Cardiac septum (tissue), 1 donor: ENCODE data around the gene STRN3. TPM values are rescaled to one million over a fixed set of nuclear protein-coding genes. Genes with fewer than 3 reads are reported as not detected.
"Not testable (repeated sequence)": the region's sequence is repeated elsewhere in the genome, so short reads cannot be mapped to it uniquely, and the experiment has no call there.

Experiments
- DNase-seq: peaks from one replicate; pipeline ENCODE4 v3.0.0-alpha.2; 2020; ENCODE audit warnings: low spot score
- intact Hi-C: fragments of 100-400 bp; cut with DNase I; formaldehyde crosslinking; loops from one replicate; pipeline ENCODE4 v1.14.0; 2022
- total RNA-seq: library from RNA; stranded (reverse); fragmentation: NEBNext Ultra II Directional; extraction: Animal tissue kit (Norgen Biotek cat#: 25700); gene quantifications from one replicate; pipeline ENCODE4 v1.2.1, GENCODE V29; 2021
- donor health status: DM: no; HTN: no; CAD: no.

STRN3 gene
- total RNA-seq, 1 donor from 2014 or later, result 55.0 TPM

GRCh38 chr14:30980980-30981379, 45.2 kb downstream of the STRN3 start:
- intact Hi-C loops, result loop anchor here (2.0 kb wide), 1 partner anchor 102 kb away; no protein-coding TSS in a partner anchor

GRCh38 chr14:30980106-30980704, 46.0 kb downstream of the STRN3 start:
- not testable (repeated sequence) for DNase-seq

More at GRCh38 chr14:30980980-30981379, 45.2 kb downstream of the STRN3 start:
- DNase-seq, result no peak

DNA sequence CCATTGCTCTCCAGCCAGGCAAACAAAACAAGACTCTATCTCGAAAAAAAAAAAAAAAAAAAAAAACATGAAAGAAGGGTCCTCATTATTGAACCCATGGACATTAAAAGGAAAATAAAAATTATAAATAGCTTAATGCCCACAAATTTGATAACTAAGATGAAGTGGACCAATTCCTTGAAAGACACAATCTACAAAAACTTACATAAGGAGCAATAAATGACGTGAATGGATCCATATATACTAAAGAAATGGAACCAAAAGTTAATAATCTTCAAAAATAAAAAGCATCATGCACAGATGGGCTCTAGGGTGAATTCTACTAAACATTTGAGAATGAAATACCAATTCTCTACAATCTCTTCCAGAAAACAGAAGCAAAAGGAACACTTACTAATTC, 48.4 kb downstream of the STRN3 start:
- intact Hi-C loops, result no loop called here
- DNase-seq, result no peak

More at GRCh38 chr14:30980106-30980704, 46.0 kb downstream of the STRN3 start:
- intact Hi-C loops, result loop anchor here (2.0 kb wide), 1 partner anchor 103 kb away; no protein-coding TSS in a partner anchor

DNA sequence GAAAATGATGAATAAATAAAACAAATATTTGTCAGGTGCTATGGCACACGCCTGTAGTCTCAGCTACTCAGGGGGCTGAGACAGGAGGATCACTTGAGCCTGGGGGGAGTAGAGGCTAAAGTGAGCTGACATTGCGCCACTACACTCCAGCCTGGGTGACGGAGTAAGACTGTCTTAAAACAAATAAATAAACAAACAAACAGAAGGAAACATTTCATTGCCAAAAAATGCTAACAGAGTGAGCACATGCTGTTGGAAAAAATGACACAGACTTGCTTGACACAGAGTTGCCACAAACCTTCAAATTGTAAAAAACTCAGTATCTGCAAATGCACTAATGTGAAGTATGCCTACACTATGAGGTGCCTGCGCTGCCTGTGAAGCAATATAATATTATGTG, 51.6 kb downstream of the STRN3 start:
- intact Hi-C loops, result no loop called here
- DNase-seq, result no peak

- no peak for DNase-seq
- intact Hi-C loops, result no loop called here
These were observed 53.1 kb downstream of the STRN3 start for GRCh38 chr14:30972882-30973582.

GRCh38 chr14:30972036-30972732, 54.0 kb downstream of the STRN3 start:
- DNase-seq, intact Hi-C loops: not testable (repeated sequence)

GRCh38 chr14:30971586-30971985, 54.6 kb downstream of the STRN3 start:
- no peak for DNase-seq
- intact Hi-C loops, result no loop called here

GRCh38 chr14:30969796-30970195, 56.4 kb downstream of the STRN3 start:
- intact Hi-C loops, DNase-seq: not testable (repeated sequence)

- intact Hi-C loops, result not testable (repeated sequence)
These were observed 58.6 kb downstream of the STRN3 start for GRCh38 chr14:30967364-30968098.

DNA sequence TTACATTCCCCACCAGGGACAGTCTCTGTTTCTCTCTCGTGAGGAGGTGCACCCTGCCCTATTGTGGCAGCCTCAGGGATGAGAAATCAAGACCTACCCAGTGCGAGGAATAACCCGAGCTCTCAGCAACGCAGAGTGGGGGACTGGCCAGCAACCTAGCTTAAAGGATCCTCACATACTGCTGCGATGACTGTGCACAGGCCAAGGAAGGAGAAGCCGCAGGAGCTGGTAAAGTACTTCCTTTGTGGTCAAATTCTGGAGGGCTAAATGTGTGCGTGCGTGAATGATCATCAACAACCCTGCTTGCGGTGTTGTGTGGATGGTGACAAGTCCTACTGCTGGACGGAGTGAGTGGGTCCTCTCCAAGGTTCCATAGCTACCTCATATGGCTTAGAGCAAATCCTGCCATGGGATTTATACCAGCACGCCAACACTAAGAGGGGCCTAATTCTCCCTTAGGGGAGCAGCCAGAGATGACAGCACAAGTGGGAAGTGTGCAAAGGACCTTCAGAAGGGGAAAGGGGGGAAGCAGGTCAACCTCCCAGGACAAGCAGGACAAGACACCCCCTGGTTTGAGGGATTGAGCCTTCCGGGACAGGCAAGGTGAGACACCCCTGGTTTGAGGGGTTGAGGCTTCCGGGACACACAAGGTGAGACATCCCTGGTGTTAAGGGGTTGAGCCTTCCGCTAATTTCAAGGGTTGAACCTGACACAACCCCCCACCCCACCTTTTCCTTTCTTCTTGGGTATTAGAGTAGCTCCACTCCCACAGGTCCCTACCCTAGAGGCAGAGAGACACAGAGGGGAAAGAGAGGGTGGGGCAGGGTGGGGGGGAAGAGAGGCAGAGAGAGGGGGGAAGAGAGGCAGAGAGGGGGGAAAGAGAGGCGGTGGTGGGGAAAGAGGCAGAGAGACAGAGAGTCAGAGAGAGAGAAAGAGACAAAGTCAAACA, 59.5 kb downstream of the STRN3 start:
- DNase-seq, result no peak
- intact Hi-C loops, result no loop called here

More at GRCh38 chr14:30967364-30968098, 58.6 kb downstream of the STRN3 start:
- not testable (repeated sequence) for DNase-seq

DNA sequence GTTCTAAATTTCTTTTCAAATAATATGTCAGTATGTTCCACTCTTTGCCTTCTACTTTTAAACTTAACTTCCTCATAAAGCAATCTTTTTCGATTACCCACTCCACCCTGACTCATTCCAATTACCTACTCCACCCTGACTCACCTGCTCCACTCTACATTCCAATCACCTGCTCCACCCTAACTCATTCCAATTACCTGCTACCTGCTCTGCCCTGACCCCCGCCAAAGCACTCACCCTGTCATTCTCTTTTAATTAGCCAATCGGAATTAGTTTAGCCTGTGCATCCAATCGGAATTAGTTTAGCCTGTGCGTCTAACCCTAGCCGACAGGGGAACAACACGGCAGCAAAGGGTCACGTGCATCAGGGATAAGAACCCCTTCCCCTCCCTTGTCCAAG, 60.3 kb downstream of the STRN3 start:
- intact Hi-C loops, result not testable (repeated sequence)

GRCh38 chr14:30962537-30962936, 63.6 kb downstream of the STRN3 start:
- intact Hi-C loops, DNase-seq: not testable (repeated sequence)

More for the DNA sequence above, 60.3 kb downstream of the STRN3 start:
- DNase-seq, result not testable (repeated sequence)

DNA sequence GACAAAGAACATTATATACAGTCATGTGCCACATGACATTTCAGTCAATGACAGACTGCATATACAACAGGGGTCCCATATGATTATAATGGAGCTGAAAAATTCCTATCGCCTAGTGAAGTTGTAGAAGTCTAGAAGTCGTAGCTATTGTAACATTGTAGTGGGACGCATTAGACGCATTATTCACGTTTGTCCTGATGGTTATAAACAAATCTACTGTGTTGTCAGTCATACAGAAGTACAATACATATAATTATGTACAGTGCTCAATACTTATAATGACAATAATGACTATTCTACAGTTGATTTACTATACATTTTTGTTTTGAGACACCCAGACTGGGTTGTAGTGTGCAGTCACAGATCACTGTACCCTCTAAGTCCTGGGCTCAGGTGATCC, 64.8 kb downstream of the STRN3 start:
- intact Hi-C loops, result no loop called here

GRCh38 chr14:30960216-30960615, 66.0 kb downstream of the STRN3 start:
- no peak for DNase-seq
- intact Hi-C loops, result no loop called here

More for the DNA sequence above, 64.8 kb downstream of the STRN3 start:
- DNase-seq, result no peak

DNA sequence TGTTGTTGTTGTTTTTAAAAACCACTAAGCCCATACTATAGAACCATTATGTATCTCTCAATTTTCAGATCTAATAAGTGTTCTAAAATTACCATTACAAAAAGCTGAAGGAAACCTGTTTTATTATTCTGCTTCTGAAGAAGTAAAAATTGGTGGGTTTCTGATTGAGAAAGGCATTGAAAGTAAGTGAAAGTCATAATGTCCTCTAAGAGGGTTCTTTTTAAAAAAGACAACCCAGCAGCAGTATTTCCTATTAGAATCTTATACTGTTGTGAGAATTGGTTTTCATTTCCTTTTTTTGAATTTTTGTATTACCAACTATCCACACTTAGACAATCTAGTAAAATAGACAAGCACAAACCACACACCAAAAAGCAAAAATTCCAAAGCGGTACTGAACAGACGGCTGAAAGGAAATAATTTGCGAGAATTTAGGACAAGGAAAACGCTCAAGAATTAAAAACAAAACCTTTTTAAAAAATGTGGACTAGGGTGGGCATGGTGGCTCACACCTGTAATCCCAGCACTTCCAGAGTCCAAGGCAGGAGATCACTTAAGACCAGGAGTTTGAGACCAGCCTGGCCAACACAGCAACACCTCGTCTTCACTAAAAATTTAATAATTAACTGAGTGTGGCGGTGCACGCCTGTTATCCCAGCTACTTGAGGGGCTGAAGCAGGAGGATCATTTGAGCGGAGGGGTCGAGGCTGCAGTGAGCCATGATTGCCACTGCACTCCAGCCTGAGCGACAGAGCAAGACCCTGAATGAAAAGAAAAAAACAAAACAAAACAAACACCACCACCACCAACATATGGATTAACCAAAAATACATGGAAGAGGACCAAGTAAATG, 67.4 kb downstream of the STRN3 start:
- no peak for DNase-seq
- intact Hi-C loops, result no loop called here

- DNase-seq, result no peak
- intact Hi-C loops, result no loop called here
These were observed 68.3 kb downstream of the STRN3 start for GRCh38 chr14:30957813-30958370.

- DNase-seq, result no peak
- intact Hi-C loops, result no loop called here
These were observed 76.5 kb downstream of the STRN3 start for GRCh38 chr14:30949651-30950050.
